Transverse colon (tissue), 4 donors: ENCODE measurements around the gene EHMT2. TPM values are rescaled to one million over a fixed set of nuclear protein-coding genes. Genes with fewer than 3 reads are reported as not detected.
A peak's percentile ranks its signal among the peaks of the same experiment; 100 is the strongest.

Source experiments
- DNase-seq: peaks from one replicate; pipeline ENCODE4 v3.0.0-alpha.2; 2019
- H3K27ac ChIP-seq, 4 donors: fragments of 200-600 bp; sonication (generic); 2 replicates each; pipeline ENCODE4 v1.5.1; 2016 to 2018; ENCODE audit warnings: inconsistent platforms in 4 of 4
- H3K27me3 ChIP-seq: fragments of 200-600 bp; sonication (generic); 2 replicates; pipeline ENCODE4 v1.5.1; 2017; ENCODE audit warnings: inconsistent platforms
- H3K36me3 ChIP-seq, 4 donors: fragments of 200-600 bp; sonication (generic); 2 replicates each; pipeline ENCODE4 v1.5.1; 2017 to 2019; ENCODE audit warnings: inconsistent platforms in 4 of 4
- H3K4me1 ChIP-seq, 4 donors: fragments of 200-600 bp; sonication (generic); 2 replicates each; pipeline ENCODE4 v1.5.1; 2017 to 2020; ENCODE audit warnings: inconsistent platforms in 4 of 4
- H3K4me3 ChIP-seq, 4 donors: fragments of 200-600 bp; sonication (generic); 1 replicate in 1 of 4; 2 replicates in 3 of 4; pipeline versions ENCODE4 v1.5.1 to v1.6.1; 2017 to 2019; ENCODE audit warnings: inconsistent platforms in 4 of 4
- H3K9me3 ChIP-seq, 2 donors: fragments of 200-600 bp; sonication (generic); 2 replicates each; pipeline ENCODE4 v1.5.1; 2017 to 2019; ENCODE audit warnings: inconsistent platforms in 2 of 2
- EP300 ChIP-seq: sonication (generic); formaldehyde crosslinking; IDR thresholded peaks from one replicate; pipeline ENCODE4 v1.6.1; 2017; ENCODE audit warnings: antibody characterized with exemption, low read depth
- POLR2A ChIP-seq: fragments of 450-650 bp; IDR thresholded peaks from one replicate; pipeline ENCODE4 v1.6.1; 2016; ENCODE audit warnings: antibody characterized with exemption, mild to moderate bottlenecking, moderate library complexity
- POLR2AphosphoS5 ChIP-seq, 3 donors: sonication (generic); formaldehyde crosslinking; IDR thresholded peaks; one replicate each; pipeline ENCODE4 v1.6.1; 2016; ENCODE audit warnings: antibody characterized with exemption in 3 of 3
- WGBS, 2 donors: methylation state at CpG; one replicate each; pipeline ENCODE4 v1.1.5; 2018; ENCODE audit warnings: low coverage in 1 of 2; 5-methylcytosine and 5-hydroxymethylcytosine counted together
- in situ Hi-C, 4 donors: fragments of 200-750 bp; cut with MboI; loops; one replicate each; pipeline versions ENCODE4 v1.15.0 to v1.15.1; 2017; ENCODE audit warnings: low sequenced_read_pairs in 3 of 4, low pct_ligation_motif_present in 1 of 4, low pct_unique_long_range_greater_than_20kb in 1 of 4
- intact Hi-C: fragments of 100-400 bp; cut with DNase I; formaldehyde crosslinking; loops from one replicate; pipeline ENCODE4 v1.15.1; 2023; ENCODE audit warnings: low total_unique reads
- total RNA-seq, 4 donors: library from RNA; depleted of rRNA; stranded (reverse); fragments of >200 nt; gene quantifications; one replicate each; pipeline ENCODE4 v1.1.0, GENCODE V29; 2016
- TF ChIP-seq, protein P1 (sequence below), 5 experiments: fragments of 200-600 bp in 3 of 5; fragments of 450-650 bp in 2 of 5; sonication (generic) in 3 of 5; IDR thresholded peaks; 1 replicate in 2 of 5; 2 replicates in 3 of 5; pipeline ENCODE4 v1.5.1; 2016 to 2017; ENCODE audit warnings: antibody characterized with exemption in 5 of 5, inconsistent platforms in 3 of 5, mild to moderate bottlenecking in 2 of 5, moderate library complexity in 1 of 5

The EHMT2 gene
- total RNA-seq, 4 donors from 2014 or later, result 25.9 to 33.3 (median 27.9) TPM

DNA sequence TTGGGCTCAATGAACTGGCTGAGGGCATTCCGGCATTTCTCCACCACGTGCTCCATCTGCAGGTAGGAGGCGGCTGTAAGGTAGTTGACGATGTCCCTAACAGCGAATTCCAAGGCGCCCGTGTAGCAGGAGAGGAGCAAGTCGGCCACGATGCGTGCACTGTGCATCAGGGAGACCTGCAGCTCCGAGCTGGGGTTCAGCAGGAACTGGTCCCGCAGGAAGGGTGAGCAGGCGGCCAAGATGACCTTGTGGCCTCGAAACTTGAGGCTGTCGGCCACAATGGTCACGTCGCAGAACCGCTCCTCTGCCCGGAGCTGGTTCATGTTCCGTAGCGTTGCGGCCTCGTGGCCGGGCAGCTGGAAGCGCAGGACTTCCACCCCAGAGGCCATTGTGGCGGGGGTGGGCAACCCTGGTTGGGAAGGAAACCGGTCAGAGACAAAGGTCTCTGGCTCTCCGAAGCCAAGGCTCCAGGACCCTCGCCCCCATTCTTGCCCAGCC, 3.5 kb upstream of the EHMT2 start:
- no peak for TF ChIP-seq EP300
- TF ChIP-seq POLR2AphosphoS5 (IDR thresholded peaks at IDR 0.05), result no peak
- no peak for TF ChIP-seq POLR2A
- TF ChIP-seq, protein P1, sequence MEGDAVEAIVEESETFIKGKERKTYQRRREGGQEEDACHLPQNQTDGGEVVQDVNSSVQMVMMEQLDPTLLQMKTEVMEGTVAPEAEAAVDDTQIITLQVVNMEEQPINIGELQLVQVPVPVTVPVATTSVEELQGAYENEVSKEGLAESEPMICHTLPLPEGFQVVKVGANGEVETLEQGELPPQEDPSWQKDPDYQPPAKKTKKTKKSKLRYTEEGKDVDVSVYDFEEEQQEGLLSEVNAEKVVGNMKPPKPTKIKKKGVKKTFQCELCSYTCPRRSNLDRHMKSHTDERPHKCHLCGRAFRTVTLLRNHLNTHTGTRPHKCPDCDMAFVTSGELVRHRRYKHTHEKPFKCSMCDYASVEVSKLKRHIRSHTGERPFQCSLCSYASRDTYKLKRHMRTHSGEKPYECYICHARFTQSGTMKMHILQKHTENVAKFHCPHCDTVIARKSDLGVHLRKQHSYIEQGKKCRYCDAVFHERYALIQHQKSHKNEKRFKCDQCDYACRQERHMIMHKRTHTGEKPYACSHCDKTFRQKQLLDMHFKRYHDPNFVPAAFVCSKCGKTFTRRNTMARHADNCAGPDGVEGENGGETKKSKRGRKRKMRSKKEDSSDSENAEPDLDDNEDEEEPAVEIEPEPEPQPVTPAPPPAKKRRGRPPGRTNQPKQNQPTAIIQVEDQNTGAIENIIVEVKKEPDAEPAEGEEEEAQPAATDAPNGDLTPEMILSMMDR (IDR thresholded peaks at IDR 0.05), result no peak
- H3K4me1 ChIP-seq, result peaks cover 14 to 47% (median 34%) of the 10 kb centered on the region in 4 donors
- intact Hi-C loops (loop anchor here (5.0 kb wide), 1 partner anchor 51 kb away; no protein-coding TSS in a partner anchor), in situ Hi-C loops (loop anchor here in 1 of 4 donors (10.0 kb wide), 1 partner anchor 54 kb away; the partner anchor contains the start of genes NELFE and SKIC2)
- DNase-seq, result peak; percentile 28
- H3K4me3 ChIP-seq, result peak overlapping the region; percentile 51 to 72 (median 60)
- H3K27ac ChIP-seq, result peak overlapping the region; percentile 80 to 92 (median 87)
- WGBS, 2 donors, result 40 to 45% methylated on average over 1 to 24 of the region's 29 CpGs
- no peaks in the 10 kb centered on the region for H3K9me3 ChIP-seq
- no peaks in the 10 kb centered on the region for H3K27me3 ChIP-seq
- no peaks in the 10 kb centered on the region for H3K36me3 ChIP-seq

DNA sequence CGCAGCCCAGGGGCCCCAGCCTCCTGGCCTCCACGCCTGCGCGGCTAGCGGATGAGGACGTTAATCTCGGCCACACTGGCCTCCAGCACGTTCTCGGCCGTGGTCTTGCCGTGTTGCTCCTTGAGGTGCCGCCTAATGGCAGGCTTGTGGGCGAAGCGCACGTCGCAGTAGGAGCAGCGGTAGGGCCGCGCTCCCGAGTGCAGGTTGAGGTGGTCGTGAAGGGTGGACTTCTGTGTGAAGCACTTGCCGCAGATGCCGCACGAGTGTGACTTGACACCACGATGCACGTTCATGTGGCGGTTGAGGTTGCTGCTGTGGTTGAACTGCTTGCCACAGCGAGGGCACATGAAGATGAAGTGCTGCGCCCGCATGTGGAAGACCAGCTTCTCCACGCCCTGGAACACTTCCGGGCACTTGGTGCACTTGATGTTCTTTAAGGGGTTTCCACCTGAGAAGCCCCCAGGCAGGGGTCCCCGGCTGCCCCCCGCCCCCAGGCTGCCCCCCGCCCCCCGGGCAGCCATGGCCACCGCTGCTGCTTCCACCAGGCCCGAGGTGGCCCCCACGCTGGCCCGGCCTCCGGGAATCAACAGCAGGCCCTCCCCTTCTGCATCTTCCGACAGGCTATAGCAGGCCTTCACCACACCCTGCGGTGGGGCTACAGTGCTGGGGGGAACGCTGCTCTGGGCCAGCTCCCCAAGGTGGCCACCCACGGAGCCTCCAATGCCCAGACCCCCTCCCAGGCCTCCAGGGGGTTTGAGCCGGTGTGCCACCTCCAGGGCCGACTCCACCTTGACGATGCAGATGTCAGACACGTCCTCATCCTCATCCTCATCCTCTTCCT, 2.6 kb upstream of the EHMT2 start:
- intact Hi-C loops (loop anchor here (5.0 kb wide), 1 partner anchor 52 kb away; no protein-coding TSS in a partner anchor), in situ Hi-C loops (loop anchor here in 1 of 4 donors (10.0 kb wide), 1 partner anchor 55 kb away; the partner anchor contains the start of genes NELFE and SKIC2)
- no peak overlapping the region for H3K4me3 ChIP-seq
- TF ChIP-seq POLR2AphosphoS5 (IDR thresholded peaks at IDR 0.05) (no peak), EP300 (no peak), POLR2A (no peak)
- TF ChIP-seq, protein P1 (IDR thresholded peaks at IDR 0.05), result no peak
- no peaks in the 10 kb centered on the region for H3K9me3 ChIP-seq
- peaks cover 14 to 47% (median 34%) of the 10 kb centered on the region in 4 donors for H3K4me1 ChIP-seq
- no peaks in the 10 kb centered on the region for H3K27me3 ChIP-seq
- H3K27ac ChIP-seq, result peak overlapping the region in 1 of 4 donors; percentile 92
- 91% methylated on average over 40 of the region's 49 CpGs; no CpG with 5 or more reads in 1 of the 2 donors for WGBS, 2 donors
- no peaks in the 10 kb centered on the region for H3K36me3 ChIP-seq
- DNase-seq, result no peak

DNA sequence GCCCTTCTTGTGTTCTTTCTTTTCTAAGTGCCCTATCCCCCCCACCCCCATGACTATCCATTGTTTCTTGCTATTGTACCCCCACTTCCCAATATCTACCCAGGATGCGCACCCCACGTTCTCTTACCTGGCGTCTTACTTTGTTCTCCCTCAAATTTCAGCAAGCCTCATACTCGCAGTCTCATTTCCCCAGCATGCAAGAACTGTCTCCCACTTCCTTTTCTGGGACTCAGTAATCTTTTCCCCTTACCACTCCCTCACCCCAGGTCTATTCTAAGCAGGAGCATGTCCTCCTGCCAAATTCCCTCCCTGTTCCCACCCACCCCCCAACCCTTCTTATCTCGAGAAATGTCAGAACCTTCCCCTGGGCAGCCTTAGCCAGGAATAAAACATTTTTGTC, 1.7 kb upstream of the EHMT2 start:
- no peak overlapping the region for H3K4me3 ChIP-seq
- H3K27ac ChIP-seq, result no peak overlapping the region
- intact Hi-C loops, result no loop called here
- in situ Hi-C loops, result no loop called here
- TF ChIP-seq POLR2AphosphoS5 (IDR thresholded peaks at IDR 0.05) (no peak), EP300 (no peak), POLR2A (no peak)
- TF ChIP-seq, protein P1 (IDR thresholded peaks at IDR 0.05), result no peak
- no peaks in the 10 kb centered on the region for H3K27me3 ChIP-seq
- no peak for DNase-seq
- H3K9me3 ChIP-seq, result no peaks in the 10 kb centered on the region
- 68 to 71% methylated on average over 2 to 5 of the region's 5 CpGs for WGBS, 2 donors
- no peaks in the 10 kb centered on the region for H3K36me3 ChIP-seq
- H3K4me1 ChIP-seq, result peaks cover 14 to 47% (median 34%) of the 10 kb centered on the region in 4 donors

DNA sequence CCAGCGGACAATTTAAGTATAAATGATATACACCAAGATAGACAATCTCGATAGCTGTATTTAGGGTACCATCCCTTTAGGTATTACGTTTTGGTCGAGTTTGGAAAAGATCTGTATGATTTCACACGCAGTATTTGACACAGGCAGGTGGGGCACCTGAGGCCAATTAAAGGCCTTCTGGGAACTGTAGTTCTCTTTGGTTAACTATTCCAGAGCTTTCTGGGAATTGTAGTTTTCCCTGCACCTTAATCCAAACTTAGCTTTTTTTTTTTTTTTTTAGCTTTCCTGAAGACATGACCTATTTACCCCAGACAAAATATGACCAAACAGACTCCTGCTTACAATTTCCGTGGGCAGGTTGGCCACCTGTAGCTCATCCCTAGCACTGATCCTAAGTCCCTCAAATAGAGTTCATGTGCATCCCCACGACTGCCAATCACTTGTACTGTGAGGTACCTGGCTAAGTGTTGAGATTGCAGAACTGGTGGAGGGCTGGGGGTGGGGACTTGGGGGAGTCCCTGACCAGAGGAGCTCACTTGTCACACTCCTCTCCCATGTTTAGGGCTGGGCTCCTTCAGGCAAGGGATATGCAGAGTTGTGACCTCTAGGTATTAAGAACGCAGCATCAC, 999 bp upstream of the EHMT2 start:
- peak overlapping the region; percentile 93 to 99 (median 96) for H3K4me3 ChIP-seq
- intact Hi-C loops, result no loop called here
- 19 to 30% methylated on average over 3 to 8 of the region's 8 CpGs for WGBS, 2 donors
- H3K36me3 ChIP-seq, result no peaks in the 10 kb centered on the region
- H3K27me3 ChIP-seq, result no peaks in the 10 kb centered on the region
- no peaks in the 10 kb centered on the region for H3K9me3 ChIP-seq
- DNase-seq, result peak; percentile 41
- in situ Hi-C loops, result no loop called here
- TF ChIP-seq POLR2A (no peak), POLR2AphosphoS5 (IDR thresholded peaks at IDR 0.05) (peak; percentile 47 to 59 (median 52)), EP300 (no peak)
- TF ChIP-seq, protein P1 (IDR thresholded peaks at IDR 0.05), result peak in 1 of 5 experiments; percentile 17
- H3K4me1 ChIP-seq, result peaks cover 14 to 47% (median 34%) of the 10 kb centered on the region in 4 donors
- peak overlapping the region; percentile 90 to 94 (median 92) for H3K27ac ChIP-seq
